ENCODE data around the gene RGMB.
"Not testable (repeated sequence)": the region's sequence is repeated elsewhere in the genome, so short reads cannot be mapped to it uniquely, and the experiment has no call there.

RGMB gene

GRCh38 chr5:98773464-98774191 lies at the start of gene RGMB:
Gene RGMB, plus strand, starts transcription at chr5:98773663. Its CDS starts 408 bp downstream, at chr5:98774071.
- ATAC-seq (ENCODE audit: low read depth) (peak; percentile 81), DNase-seq (ENCODE audit: low spot score in 2 of 2) (peak; percentile 82 to 88)
- peak within 1 kb of the TSS; percentile 93 for H3K4me3 Mint-ChIP-seq
- no peaks in the 10 kb centered on the region for H3K36me3 Mint-ChIP-seq
- H3K27ac Mint-ChIP-seq = peak within 1 kb of the TSS; percentile 82
- peaks cover 39% of the 10 kb centered on the region for H3K4me1 Mint-ChIP-seq
- no peaks in the 10 kb centered on the region for H3K9me3 Mint-ChIP-seq
- peaks cover under 1% of the 10 kb centered on the region for H3K27me3 Mint-ChIP-seq

- H3K27me3 Mint-ChIP-seq = peaks cover 2% of the 10 kb centered on the region
- H3K4me3 Mint-ChIP-seq = no peak overlapping the region
- ATAC-seq (ENCODE audit: low read depth) = no peak
Measured at GRCh38 chr5:98726258-98726657, 47.2 kb upstream of the RGMB start.

GRCh38 chr5:98727686-98728085 lies 45.8 kb upstream of the RGMB start:
- Mint-ChIP-seq H3K27ac (no peak overlapping the region), H3K9me3 (no peaks in the 10 kb centered on the region), H3K36me3 (no peaks in the 10 kb centered on the region), H3K27me3 (peaks cover 2% of the 10 kb centered on the region), H3K4me1 (peaks cover 4% of the 10 kb centered on the region), H3K4me3 (no peak overlapping the region)
- DNase-seq (ENCODE audit: low spot score in 2 of 2) (no peak), ATAC-seq (ENCODE audit: low read depth) (no peak)

More at GRCh38 chr5:98726258-98726657, 47.2 kb upstream of the RGMB start:
- peaks cover 4% of the 10 kb centered on the region for H3K4me1 Mint-ChIP-seq
- no peak overlapping the region for H3K27ac Mint-ChIP-seq
- H3K9me3 Mint-ChIP-seq = no peaks in the 10 kb centered on the region
- no peaks in the 10 kb centered on the region for H3K36me3 Mint-ChIP-seq
- no peak for DNase-seq (ENCODE audit: low spot score in 2 of 2)

GRCh38 chr5:98734646-98735045 lies 38.8 kb upstream of the RGMB start:
- peaks cover 2% of the 10 kb centered on the region for H3K9me3 Mint-ChIP-seq
- peaks cover 12% of the 10 kb centered on the region for H3K27me3 Mint-ChIP-seq
- ATAC-seq (ENCODE audit: low read depth) = no peak
- H3K4me1 Mint-ChIP-seq = no peaks in the 10 kb centered on the region
- H3K27ac Mint-ChIP-seq = no peak overlapping the region
- peaks cover 2% of the 10 kb centered on the region for H3K36me3 Mint-ChIP-seq
- DNase-seq (ENCODE audit: low spot score in 2 of 2) = no peak
- H3K4me3 Mint-ChIP-seq = no peak overlapping the region

- ATAC-seq (ENCODE audit: low read depth) (no peak), DNase-seq (ENCODE audit: low spot score in 2 of 2) (no peak)
- no peak overlapping the region for H3K27ac Mint-ChIP-seq
- H3K9me3 Mint-ChIP-seq = peaks cover 2% of the 10 kb centered on the region
- H3K36me3 Mint-ChIP-seq = peaks cover 2% of the 10 kb centered on the region
- peaks cover 12% of the 10 kb centered on the region for H3K27me3 Mint-ChIP-seq
- no peaks in the 10 kb centered on the region for H3K4me1 Mint-ChIP-seq
- H3K4me3 Mint-ChIP-seq = no peak overlapping the region
Measured at GRCh38 chr5:98735806-98736507, 37.5 kb upstream of the RGMB start.

GRCh38 chr5:98736753-98737152 lies 36.7 kb upstream of the RGMB start:
- no peak for DNase-seq (ENCODE audit: low spot score in 2 of 2)
- Mint-ChIP-seq H3K4me1 (no peaks in the 10 kb centered on the region), H3K27ac (no peak overlapping the region), H3K27me3 (peaks cover 13% of the 10 kb centered on the region), H3K9me3 (peaks cover 2% of the 10 kb centered on the region), H3K36me3 (peaks cover 2% of the 10 kb centered on the region), H3K4me3 (no peak overlapping the region)
- no peak for ATAC-seq (ENCODE audit: low read depth)

- not testable (repeated sequence) for H3K4me1 Mint-ChIP-seq; H3K9me3 Mint-ChIP-seq; H3K36me3 Mint-ChIP-seq; H3K4me3 Mint-ChIP-seq; ATAC-seq (ENCODE audit: low read depth); DNase-seq (ENCODE audit: low spot score in 2 of 2); H3K27ac Mint-ChIP-seq
- H3K27me3 Mint-ChIP-seq = peaks cover 16% of the 10 kb centered on the region
Measured at GRCh38 chr5:98737441-98737840, 36.0 kb upstream of the RGMB start.

GRCh38 chr5:98738481-98739149 lies 34.8 kb upstream of the RGMB start:
- H3K9me3 Mint-ChIP-seq; DNase-seq (ENCODE audit: low spot score in 2 of 2); H3K4me3 Mint-ChIP-seq; H3K4me1 Mint-ChIP-seq; ATAC-seq (ENCODE audit: low read depth); H3K27ac Mint-ChIP-seq; H3K36me3 Mint-ChIP-seq: not testable (repeated sequence)
- peaks cover 13% of the 10 kb centered on the region for H3K27me3 Mint-ChIP-seq

- ATAC-seq (ENCODE audit: low read depth) (no peak), DNase-seq (ENCODE audit: low spot score in 2 of 2) (no peak)
- Mint-ChIP-seq H3K4me3 (no peak overlapping the region), H3K27me3 (peaks cover 14% of the 10 kb centered on the region), H3K9me3 (peaks cover 2% of the 10 kb centered on the region), H3K36me3 (peaks cover 2% of the 10 kb centered on the region), H3K27ac (no peak overlapping the region), H3K4me1 (no peaks in the 10 kb centered on the region)
Measured at GRCh38 chr5:98741926-98742325, 31.5 kb upstream of the RGMB start.

GRCh38 chr5:98742396-98743073 lies 30.9 kb upstream of the RGMB start:
- H3K27me3 Mint-ChIP-seq = peaks cover 14% of the 10 kb centered on the region
- H3K27ac Mint-ChIP-seq = no peak overlapping the region
- H3K4me1 Mint-ChIP-seq = no peaks in the 10 kb centered on the region
- no peak for DNase-seq (ENCODE audit: low spot score in 2 of 2)
- H3K36me3 Mint-ChIP-seq = peaks cover 2% of the 10 kb centered on the region
- H3K9me3 Mint-ChIP-seq = peaks cover 2% of the 10 kb centered on the region
- H3K4me3 Mint-ChIP-seq = no peak overlapping the region
- ATAC-seq (ENCODE audit: low read depth) = no peak

- H3K4me1 Mint-ChIP-seq; H3K4me3 Mint-ChIP-seq; DNase-seq (ENCODE audit: low spot score in 2 of 2); H3K27me3 Mint-ChIP-seq; H3K9me3 Mint-ChIP-seq; H3K36me3 Mint-ChIP-seq; ATAC-seq (ENCODE audit: low read depth); H3K27ac Mint-ChIP-seq: not testable (repeated sequence)
Measured at GRCh38 chr5:98748259-98748658, 25.2 kb upstream of the RGMB start.

- H3K9me3 Mint-ChIP-seq = peaks cover 2% of the 10 kb centered on the region
- ATAC-seq (ENCODE audit: low read depth) (no peak), DNase-seq (ENCODE audit: low spot score in 2 of 2) (no peak)
- peaks cover 2% of the 10 kb centered on the region for H3K36me3 Mint-ChIP-seq
- H3K4me1 Mint-ChIP-seq = no peaks in the 10 kb centered on the region
- H3K27me3 Mint-ChIP-seq = peaks cover 4% of the 10 kb centered on the region
- no peak overlapping the region for H3K27ac Mint-ChIP-seq
- no peak overlapping the region for H3K4me3 Mint-ChIP-seq
Measured at GRCh38 chr5:98749046-98749445, 24.4 kb upstream of the RGMB start.

- ATAC-seq (ENCODE audit: low read depth) (peak; percentile 43), DNase-seq (ENCODE audit: low spot score in 2 of 2) (no peak)
- peaks cover 2% of the 10 kb centered on the region for H3K9me3 Mint-ChIP-seq
- no peak overlapping the region for H3K4me3 Mint-ChIP-seq
- H3K27me3 Mint-ChIP-seq = peaks cover 6% of the 10 kb centered on the region
- peaks cover 2% of the 10 kb centered on the region for H3K36me3 Mint-ChIP-seq
- H3K4me1 Mint-ChIP-seq = no peaks in the 10 kb centered on the region
- H3K27ac Mint-ChIP-seq = no peak overlapping the region
Measured at GRCh38 chr5:98750693-98751092, 22.8 kb upstream of the RGMB start.

GRCh38 chr5:98752331-98752730 lies 21.1 kb upstream of the RGMB start:
- H3K4me1 Mint-ChIP-seq; H3K4me3 Mint-ChIP-seq; ATAC-seq (ENCODE audit: low read depth); DNase-seq (ENCODE audit: low spot score in 2 of 2); H3K27me3 Mint-ChIP-seq; H3K36me3 Mint-ChIP-seq; H3K9me3 Mint-ChIP-seq; H3K27ac Mint-ChIP-seq: not testable (repeated sequence)

Data from memory B cell (primary cell).